PC-9 (cell line): Measurements from ENCODE around the gene ABLIM2.

Experiments
- EZH2 ChIP-seq: fragments of 200-600 bp; sonication (generic); IDR thresholded peaks from 2 replicates; pipeline ENCODE4 v1.8.0; 2017; ENCODE audit warnings: antibody characterized with exemption, low read depth
- TF ChIP-seq, protein P1 (sequence below): fragments of 200-600 bp; sonication (generic); conservative IDR thresholded peaks from 2 replicates; pipeline ENCODE4 v1.6.1; 2017; ENCODE audit warnings: mixed run types, antibody characterized with exemption, mild to moderate bottlenecking, moderate library complexity

DNA sequence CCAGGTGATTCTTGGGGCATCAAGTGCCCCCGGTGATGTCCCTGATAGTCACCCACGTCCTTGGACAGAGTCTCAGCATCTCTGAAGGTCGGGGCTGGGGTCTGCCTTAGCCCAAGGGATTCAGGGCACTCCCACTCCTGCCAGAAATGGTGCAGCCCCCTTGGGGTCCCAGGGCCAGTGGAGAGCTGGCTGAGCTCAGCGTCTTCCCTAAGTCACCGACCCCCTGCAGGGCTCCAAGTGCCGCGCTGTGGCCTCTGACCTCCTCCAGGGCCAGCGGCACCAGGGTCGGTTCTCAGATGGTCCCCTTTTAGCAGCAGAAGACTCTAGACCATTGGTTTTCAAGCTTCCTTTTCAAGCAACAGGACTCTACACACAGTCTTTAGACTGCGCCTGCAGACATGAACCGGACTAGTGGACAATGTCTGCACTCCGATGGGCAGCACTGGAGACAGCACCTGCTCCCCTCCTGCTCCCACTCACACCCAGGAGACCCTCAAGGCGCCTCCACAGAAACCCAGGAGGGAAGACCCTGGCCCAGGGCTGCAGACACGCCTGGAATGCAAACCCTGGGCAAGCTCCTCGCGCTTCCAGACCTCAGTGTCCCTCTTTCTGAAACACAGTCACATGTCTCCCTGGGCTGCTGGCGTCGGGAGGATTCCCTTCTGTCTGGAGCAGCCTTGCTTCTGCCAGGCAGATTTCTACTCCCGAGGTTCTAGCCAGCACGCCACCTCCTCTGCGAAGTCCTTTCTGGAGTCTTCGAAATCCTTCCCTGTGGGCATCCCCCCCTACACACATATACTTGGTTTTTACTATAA, 53.9 kb downstream of the ABLIM2 start:
- TF ChIP-seq, protein P1, sequence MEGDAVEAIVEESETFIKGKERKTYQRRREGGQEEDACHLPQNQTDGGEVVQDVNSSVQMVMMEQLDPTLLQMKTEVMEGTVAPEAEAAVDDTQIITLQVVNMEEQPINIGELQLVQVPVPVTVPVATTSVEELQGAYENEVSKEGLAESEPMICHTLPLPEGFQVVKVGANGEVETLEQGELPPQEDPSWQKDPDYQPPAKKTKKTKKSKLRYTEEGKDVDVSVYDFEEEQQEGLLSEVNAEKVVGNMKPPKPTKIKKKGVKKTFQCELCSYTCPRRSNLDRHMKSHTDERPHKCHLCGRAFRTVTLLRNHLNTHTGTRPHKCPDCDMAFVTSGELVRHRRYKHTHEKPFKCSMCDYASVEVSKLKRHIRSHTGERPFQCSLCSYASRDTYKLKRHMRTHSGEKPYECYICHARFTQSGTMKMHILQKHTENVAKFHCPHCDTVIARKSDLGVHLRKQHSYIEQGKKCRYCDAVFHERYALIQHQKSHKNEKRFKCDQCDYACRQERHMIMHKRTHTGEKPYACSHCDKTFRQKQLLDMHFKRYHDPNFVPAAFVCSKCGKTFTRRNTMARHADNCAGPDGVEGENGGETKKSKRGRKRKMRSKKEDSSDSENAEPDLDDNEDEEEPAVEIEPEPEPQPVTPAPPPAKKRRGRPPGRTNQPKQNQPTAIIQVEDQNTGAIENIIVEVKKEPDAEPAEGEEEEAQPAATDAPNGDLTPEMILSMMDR: no peak
- TF ChIP-seq EZH2: no peak
